GM23248 (cell line): Measurements from ENCODE around the gene ULK4.

Source experiments
- EZH2 ChIP-seq: fragments of 200-600 bp; sonication (generic); IDR thresholded peaks from 2 replicates; pipeline ENCODE4 v1.6.1; 2018; ENCODE audit warnings: antibody characterized with exemption, mild to moderate bottlenecking; ENCODE audit not compliant: insufficient read depth, poor library complexity, severe bottlenecking
- EZH2phosphoT487 ChIP-seq: fragments of 200-600 bp; sonication (generic); IDR thresholded peaks from 2 replicates; pipeline ENCODE4 v1.6.1; 2018; ENCODE audit warnings: antibody characterized with exemption, moderate library complexity, mild to moderate bottlenecking, low read depth; ENCODE audit not compliant: insufficient read depth

DNA sequence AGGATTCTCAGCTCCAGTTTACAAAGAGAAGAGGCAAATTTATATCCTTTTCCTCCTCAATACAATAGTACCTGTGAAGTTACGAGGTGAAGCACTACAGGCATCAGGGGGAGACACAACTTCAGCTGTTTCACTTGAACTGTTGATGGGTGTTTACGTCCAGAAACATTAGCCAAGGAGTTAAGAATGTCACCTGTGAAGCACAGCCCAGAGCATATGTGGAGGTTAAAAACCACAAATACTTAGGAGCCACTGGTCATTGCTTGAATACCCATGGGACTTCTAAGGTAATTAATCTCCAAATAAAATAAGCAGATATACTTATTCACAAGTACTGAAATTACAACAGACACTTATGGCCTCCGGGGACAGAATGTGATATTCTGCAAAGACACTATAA, 246.5 kb downstream of the ULK4 start:
- TF ChIP-seq EZH2, result no peak
- TF ChIP-seq EZH2phosphoT487, result no peak
